Measurements from ENCODE around the gene TNIP1.

- TF ChIP-seq, protein P1, sequence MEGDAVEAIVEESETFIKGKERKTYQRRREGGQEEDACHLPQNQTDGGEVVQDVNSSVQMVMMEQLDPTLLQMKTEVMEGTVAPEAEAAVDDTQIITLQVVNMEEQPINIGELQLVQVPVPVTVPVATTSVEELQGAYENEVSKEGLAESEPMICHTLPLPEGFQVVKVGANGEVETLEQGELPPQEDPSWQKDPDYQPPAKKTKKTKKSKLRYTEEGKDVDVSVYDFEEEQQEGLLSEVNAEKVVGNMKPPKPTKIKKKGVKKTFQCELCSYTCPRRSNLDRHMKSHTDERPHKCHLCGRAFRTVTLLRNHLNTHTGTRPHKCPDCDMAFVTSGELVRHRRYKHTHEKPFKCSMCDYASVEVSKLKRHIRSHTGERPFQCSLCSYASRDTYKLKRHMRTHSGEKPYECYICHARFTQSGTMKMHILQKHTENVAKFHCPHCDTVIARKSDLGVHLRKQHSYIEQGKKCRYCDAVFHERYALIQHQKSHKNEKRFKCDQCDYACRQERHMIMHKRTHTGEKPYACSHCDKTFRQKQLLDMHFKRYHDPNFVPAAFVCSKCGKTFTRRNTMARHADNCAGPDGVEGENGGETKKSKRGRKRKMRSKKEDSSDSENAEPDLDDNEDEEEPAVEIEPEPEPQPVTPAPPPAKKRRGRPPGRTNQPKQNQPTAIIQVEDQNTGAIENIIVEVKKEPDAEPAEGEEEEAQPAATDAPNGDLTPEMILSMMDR (IDR thresholded peaks at IDR 0.05): no peak
- TF ChIP-seq POLR2A (IDR thresholded peaks at IDR 0.05) (no peak), EP300 (IDR thresholded peaks at IDR 0.05) (no peak)
Measured at GRCh38 chr5:151093476-151093889, 12.6 kb upstream of the TNIP1 start.

Data from stomach (tissue), 4 donors.